OCI-LY7 (cell line): ENCODE measurements around the gene MACC1. TPM values are rescaled to one million over a fixed set of nuclear protein-coding genes. Genes with fewer than 3 reads are reported as not detected.

ENCODE experiments used
- BruUV-seq: library from RNA; stranded (reverse); fragments of 400-500 nt; replicated peaks from 2 replicates; lab custom pipeline; 2021; lab: Mats Ljungman, UMichigan
- CTCF ChIA-PET: fragments of 300-600 bp; sonication (Branson Sonifier 250); formaldehyde crosslinking; loops from one replicate; lab custom pipeline; 2022; ENCODE audit warnings: antibody characterized with exemption; ENCODE audit not compliant: unreplicated experiment; lab: Charles Lee
- POLR2A ChIA-PET: fragments of 300-600 bp; sonication (Branson Sonifier 250); formaldehyde crosslinking; loops from one replicate; lab custom pipeline; 2022; ENCODE audit warnings: antibody characterized with exemption; lab: Charles Lee
- DNase-seq: peaks from one replicate; pipeline ENCODE4 v3.0.0-alpha.2; 2015; ENCODE audit warnings: low spot score
- H2AFZ ChIP-seq: fragments of 200-600 bp; sonication (generic), shearing (Covaris generic); 2 replicates; pipeline ENCODE4 v1.6.1; 2014; ENCODE audit warnings: mild to moderate bottlenecking, antibody characterized with exemption, low read length, moderate library complexity
- H3K27ac ChIP-seq: fragments of 200-600 bp; sonication (generic); 2 replicates; pipeline ENCODE4 v1.5.1; 2014; ENCODE audit warnings: mixed run types, low read depth, mild to moderate bottlenecking, moderate library complexity, low read length, inconsistent platforms; ENCODE audit not compliant: poor library complexity, severe bottlenecking
- H3K36me3 ChIP-seq: fragments of 200-600 bp; sonication (generic); 2 replicates; pipeline ENCODE4 v1.6.1; 2014; ENCODE audit warnings: mild to moderate bottlenecking, antibody characterized with exemption, low read length, moderate library complexity, mixed read lengths; ENCODE audit not compliant: insufficient read depth
- H3K4me1 ChIP-seq: fragments of 200-600 bp; sonication (generic); 2 replicates; pipeline ENCODE4 v1.5.1; 2014; ENCODE audit warnings: mild to moderate bottlenecking, low read length; ENCODE audit not compliant: insufficient read depth, poor library complexity, severe bottlenecking
- H3K4me2 ChIP-seq: fragments of 200-600 bp; sonication (generic); 2 replicates; pipeline ENCODE4 v1.6.1; 2014; ENCODE audit warnings: mild to moderate bottlenecking, low read length
- H3K4me3 ChIP-seq: fragments of 200-600 bp; sonication (generic); 2 replicates; pipeline ENCODE4 v1.5.1; 2014; ENCODE audit warnings: mild to moderate bottlenecking, low read depth, low read length; ENCODE audit not compliant: poor library complexity, severe bottlenecking
- H3K79me2 ChIP-seq: fragments of 200-600 bp; sonication (generic); 2 replicates; pipeline ENCODE4 v1.6.1; 2016; ENCODE audit warnings: low read depth, mild to moderate bottlenecking, low read length, moderate library complexity, mixed read lengths; ENCODE audit not compliant: insufficient read depth
- H3K9me2 ChIP-seq: fragments of 200-600 bp; sonication (generic); 2 replicates; pipeline ENCODE4 v1.6.1; 2016; ENCODE audit warnings: mild to moderate bottlenecking, low read length, mixed read lengths; ENCODE audit not compliant: insufficient read depth
- H3K9me3 ChIP-seq: fragments of 200-600 bp; sonication (generic); 2 replicates; pipeline ENCODE4 v1.6.1; 2014; ENCODE audit warnings: mild to moderate bottlenecking, mixed run types, low read length, mixed read lengths
- H4K20me1 ChIP-seq: fragments of 200-600 bp; sonication (generic); 2 replicates; pipeline ENCODE4 v1.6.1; 2014; ENCODE audit warnings: mild to moderate bottlenecking, antibody characterized with exemption, low read length, moderate library complexity, mixed read lengths; ENCODE audit not compliant: insufficient read depth
- CTCF ChIP-seq: fragments of 200-600 bp; sonication (generic); conservative IDR thresholded peaks from 2 replicates; pipeline ENCODE4 v1.5.1; 2014; ENCODE audit warnings: mild to moderate bottlenecking, antibody characterized with exemption, low read length, moderate library complexity, mixed read lengths
- EZH2phosphoT487 ChIP-seq: fragments of 200-600 bp; sonication (generic); IDR thresholded peaks from 2 replicates; pipeline ENCODE4 v1.6.1; 2018; ENCODE audit warnings: low read depth, borderline replicate concordance, mild to moderate bottlenecking, mixed run types, antibody characterized with exemption, low read length, moderate library complexity, mixed read lengths
- intact Hi-C: fragments of 100-400 bp; cut with micrococcal nuclease; formaldehyde crosslinking; loops from one replicate; pipeline ENCODE4 v1.10.0; 2022; ENCODE audit not compliant: unreplicated experiment
- total RNA-seq, 2 experiments: library from RNA; depleted of rRNA in 1 of 2; stranded (reverse); fragments of >200 nt in 1 of 2; shearing (Covaris generic) in 1 of 2; gene quantifications; 2 replicates each; pipeline ENCODE4 v1.2.3, GENCODE V29; 2014 to 2022

Gene MACC1
- total RNA-seq, 2 experiments from 2014 or later: 5.0 to 11.1 TPM

DNA sequence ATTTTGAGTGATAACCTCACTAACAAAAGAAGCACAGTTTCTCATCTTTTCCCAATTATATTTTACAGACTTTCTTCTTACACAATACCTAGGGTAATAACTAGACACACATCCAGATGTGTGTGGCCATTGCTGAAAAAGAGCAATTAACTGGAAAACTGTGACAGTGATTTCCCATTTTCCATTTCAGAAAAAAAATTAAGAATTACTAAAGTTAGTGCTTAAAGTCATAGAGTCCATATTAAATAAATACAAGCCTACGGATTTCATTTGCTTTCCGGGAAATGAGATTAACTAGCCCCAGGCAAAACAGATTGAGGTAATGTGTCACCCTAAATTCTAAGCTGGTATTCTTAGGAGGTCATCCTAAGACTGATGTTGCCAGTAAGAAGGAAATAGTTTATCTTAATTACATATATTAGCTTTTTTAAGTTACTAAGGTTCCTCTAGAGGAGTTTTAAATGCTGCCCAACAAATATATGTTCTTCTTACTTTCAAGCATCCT lies 10.2 kb upstream of the MACC1 start:
- POLR2A ChIA-PET: no interaction called here
- Histone ChIP-seq H3K79me2 (no peaks in the 10 kb centered on the region), H3K9me2 (no peaks in the 10 kb centered on the region), H3K4me2 (no peak overlapping the region), H3K36me3 (no peaks in the 10 kb centered on the region), H3K9me3 (no peaks in the 10 kb centered on the region), H3K27ac (no peak overlapping the region), H3K4me3 (no peak overlapping the region), H4K20me1 (no peaks in the 10 kb centered on the region), H3K4me1 (no peaks in the 10 kb centered on the region), H2AFZ (no peak overlapping the region)
- intact Hi-C loops: no loop called here
- no peak for TF ChIP-seq CTCF
- TF ChIP-seq EZH2phosphoT487: no peak
- CTCF ChIA-PET: no interaction called here
- no TSS peak for BruUV-seq
- no peak for DNase-seq

GRCh38 chr7:20226860-20227259 lies 9.7 kb upstream of the MACC1 start:
- BruUV-seq: no TSS peak
- intact Hi-C loops: no loop called here
- CTCF ChIA-PET: no interaction called here

More at GRCh38 chr7:20226860-20227259, 9.7 kb upstream of the MACC1 start:
- no peaks in the 10 kb centered on the region for H3K79me2 ChIP-seq
- H4K20me1 ChIP-seq: no peaks in the 10 kb centered on the region
- no peaks in the 10 kb centered on the region for H3K9me2 ChIP-seq
- no peak overlapping the region for H3K4me3 ChIP-seq
- no peak overlapping the region for H3K4me2 ChIP-seq
- no peaks in the 10 kb centered on the region for H3K4me1 ChIP-seq
- POLR2A ChIA-PET: interaction anchor here (0.7 kb wide), 1 partner anchor 80 kb away, joined by 3 read pairs; no protein-coding TSS in a partner anchor
- H2AFZ ChIP-seq: no peak overlapping the region
- TF ChIP-seq CTCF: no peak
- no peak for TF ChIP-seq EZH2phosphoT487
- DNase-seq: no peak
- H3K9me3 ChIP-seq: no peaks in the 10 kb centered on the region
- no peak overlapping the region for H3K27ac ChIP-seq
- H3K36me3 ChIP-seq: no peaks in the 10 kb centered on the region
